ENCODE results near the gene NUP37. TPM values are rescaled to one million over a fixed set of nuclear protein-coding genes. Genes with fewer than 3 reads are reported as not detected.

The NUP37 gene
- total RNA-seq, 1 experiment from 2014 or later, result 32.3 TPM

DNA sequence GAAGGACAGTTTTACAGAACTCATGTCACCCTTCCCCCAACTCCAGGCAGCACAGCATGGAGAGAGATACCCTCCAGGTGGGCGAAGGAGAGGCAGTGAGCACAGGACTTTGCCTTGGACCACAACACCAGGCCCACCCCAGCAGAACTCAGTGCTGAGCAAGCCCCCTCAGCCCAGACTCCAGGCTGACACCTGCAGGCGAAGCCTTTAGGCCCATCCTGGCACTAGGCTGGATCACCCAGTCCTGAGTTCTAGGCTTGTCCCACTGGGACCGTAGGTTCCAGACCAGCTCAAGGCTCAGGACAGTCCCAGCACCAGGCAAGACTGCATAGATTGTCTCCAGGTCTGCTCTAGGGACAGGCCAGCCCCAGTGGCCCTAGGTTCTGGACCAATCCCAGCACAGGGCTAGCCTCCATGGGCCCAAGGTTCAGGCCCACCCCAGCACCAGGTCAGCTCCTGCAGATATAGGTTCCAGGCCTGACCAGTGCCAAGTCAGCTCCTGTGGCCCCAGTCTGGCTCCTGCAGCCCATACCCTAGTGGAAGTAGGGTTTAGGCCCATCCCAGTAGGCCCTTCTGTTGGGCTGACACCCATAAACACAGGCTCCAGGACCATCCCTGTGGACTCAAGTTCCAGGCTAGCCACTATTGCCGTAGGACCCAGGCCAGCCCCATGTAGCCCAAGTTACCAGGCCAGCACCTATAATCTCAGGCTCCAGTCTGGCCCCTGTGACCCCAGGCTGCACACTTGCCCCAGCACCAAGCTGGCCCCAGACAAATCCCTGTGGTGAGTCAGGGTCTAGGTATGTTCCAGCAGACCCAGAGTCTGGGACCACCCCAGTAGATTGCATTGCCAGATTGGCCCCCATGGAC, 67.5 kb downstream of the NUP37 start:
- Mint-ChIP-seq H3K27me3 (ENCODE audit: insufficient read depth, unreplicated experiment) (no peaks in the 10 kb centered on the region), H3K4me1 (ENCODE audit: insufficient read depth, unreplicated experiment) (no peaks in the 10 kb centered on the region), H3K27ac (ENCODE audit: low read depth, unreplicated experiment) (no peak overlapping the region), H3K36me3 (ENCODE audit: insufficient read depth, unreplicated experiment) (peaks cover 34% of the 10 kb centered on the region), H3K9me3 (ENCODE audit: unreplicated experiment) (no peaks in the 10 kb centered on the region), H3K4me3 (ENCODE audit: unreplicated experiment) (no peak overlapping the region)
- POLR2A ChIA-PET, result no interaction called here
- CTCF ChIA-PET, result interaction anchor here (0.6 kb wide), 1 partner anchor 110 kb away, joined by 3 read pairs; no protein-coding TSS in a partner anchor
- no peak for DNase-seq (ENCODE audit: unreplicated experiment)
- BruUV-seq (replicated peaks), result no TSS peak
- intact Hi-C loops (cut with micrococcal nuclease), result no loop called here
- TF ChIP-seq, protein P1, sequence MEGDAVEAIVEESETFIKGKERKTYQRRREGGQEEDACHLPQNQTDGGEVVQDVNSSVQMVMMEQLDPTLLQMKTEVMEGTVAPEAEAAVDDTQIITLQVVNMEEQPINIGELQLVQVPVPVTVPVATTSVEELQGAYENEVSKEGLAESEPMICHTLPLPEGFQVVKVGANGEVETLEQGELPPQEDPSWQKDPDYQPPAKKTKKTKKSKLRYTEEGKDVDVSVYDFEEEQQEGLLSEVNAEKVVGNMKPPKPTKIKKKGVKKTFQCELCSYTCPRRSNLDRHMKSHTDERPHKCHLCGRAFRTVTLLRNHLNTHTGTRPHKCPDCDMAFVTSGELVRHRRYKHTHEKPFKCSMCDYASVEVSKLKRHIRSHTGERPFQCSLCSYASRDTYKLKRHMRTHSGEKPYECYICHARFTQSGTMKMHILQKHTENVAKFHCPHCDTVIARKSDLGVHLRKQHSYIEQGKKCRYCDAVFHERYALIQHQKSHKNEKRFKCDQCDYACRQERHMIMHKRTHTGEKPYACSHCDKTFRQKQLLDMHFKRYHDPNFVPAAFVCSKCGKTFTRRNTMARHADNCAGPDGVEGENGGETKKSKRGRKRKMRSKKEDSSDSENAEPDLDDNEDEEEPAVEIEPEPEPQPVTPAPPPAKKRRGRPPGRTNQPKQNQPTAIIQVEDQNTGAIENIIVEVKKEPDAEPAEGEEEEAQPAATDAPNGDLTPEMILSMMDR (IDR thresholded peaks at IDR 0.05; ENCODE audit: unreplicated experiment), result no peak

- H3K4me3 Mint-ChIP-seq (ENCODE audit: unreplicated experiment), result no peak overlapping the region
- no peak overlapping the region for H3K27ac Mint-ChIP-seq (ENCODE audit: low read depth, unreplicated experiment)
- H3K27me3 Mint-ChIP-seq (ENCODE audit: insufficient read depth, unreplicated experiment), result no peaks in the 10 kb centered on the region
- no TSS peak for BruUV-seq (replicated peaks)
- TF ChIP-seq, protein P1 (IDR thresholded peaks at IDR 0.05; ENCODE audit: unreplicated experiment), result no peak
- peaks cover 35% of the 10 kb centered on the region for H3K36me3 Mint-ChIP-seq (ENCODE audit: insufficient read depth, unreplicated experiment)
- ChIA-PET POLR2A (no interaction called here), CTCF (no interaction called here)
- H3K4me1 Mint-ChIP-seq (ENCODE audit: insufficient read depth, unreplicated experiment), result no peaks in the 10 kb centered on the region
- DNase-seq (ENCODE audit: unreplicated experiment), result no peak
- no peaks in the 10 kb centered on the region for H3K9me3 Mint-ChIP-seq (ENCODE audit: unreplicated experiment)
- intact Hi-C loops (cut with micrococcal nuclease), result no loop called here
Measured at GRCh38 chr12:102051431-102051965, 68.4 kb downstream of the NUP37 start.

DNA sequence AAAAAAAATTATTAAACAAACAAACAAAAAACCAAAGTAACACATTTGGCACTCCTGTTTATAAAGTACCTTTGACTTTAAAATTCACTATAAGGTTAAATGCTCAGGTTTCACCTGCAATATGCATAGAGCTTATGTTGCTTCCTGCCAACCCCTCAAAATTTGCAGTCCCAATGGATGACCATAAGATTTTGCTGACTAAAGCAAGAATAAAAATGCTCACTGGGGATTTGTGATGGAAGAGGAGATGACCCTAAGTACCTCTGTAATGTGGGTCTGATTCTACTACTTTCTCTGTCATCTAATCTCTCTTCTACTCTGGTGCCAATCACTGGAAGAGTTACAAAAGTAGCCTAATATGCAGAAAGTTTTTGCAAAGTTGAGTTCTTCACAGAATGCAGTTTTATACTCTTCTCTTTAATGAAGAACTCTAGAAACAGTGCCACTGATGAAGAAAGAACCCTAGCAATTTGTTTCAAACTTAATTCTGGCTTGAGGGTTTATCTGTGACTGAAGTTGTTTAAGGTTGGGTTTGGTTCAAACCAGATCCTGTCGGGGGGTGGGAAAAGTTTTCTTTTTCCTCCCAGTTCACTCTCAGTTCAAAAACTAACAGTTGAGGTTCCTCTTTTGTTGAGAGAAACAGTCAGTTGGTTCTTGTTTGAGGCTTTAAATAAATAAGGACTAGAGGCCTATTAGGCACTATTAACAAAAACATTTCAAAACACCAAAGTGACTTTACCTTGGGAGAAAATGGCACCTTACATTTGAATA, 69.1 kb downstream of the NUP37 start:
- TF ChIP-seq, protein P1 (IDR thresholded peaks at IDR 0.05; ENCODE audit: unreplicated experiment), result no peak
- Mint-ChIP-seq H3K27me3 (ENCODE audit: insufficient read depth, unreplicated experiment) (no peaks in the 10 kb centered on the region), H3K9me3 (ENCODE audit: unreplicated experiment) (no peaks in the 10 kb centered on the region), H3K36me3 (ENCODE audit: insufficient read depth, unreplicated experiment) (peaks cover 31% of the 10 kb centered on the region), H3K4me1 (ENCODE audit: insufficient read depth, unreplicated experiment) (no peaks in the 10 kb centered on the region), H3K27ac (ENCODE audit: low read depth, unreplicated experiment) (no peak overlapping the region), H3K4me3 (ENCODE audit: unreplicated experiment) (no peak overlapping the region)
- BruUV-seq (replicated peaks), result no TSS peak
- intact Hi-C loops (cut with micrococcal nuclease), result no loop called here
- ChIA-PET POLR2A (interaction anchor here (0.8 kb wide), 1 partner anchor 11 kb away, joined by 3 read pairs; the partner anchor contains the start of gene WASHC3), CTCF (no interaction called here)
- no peak for DNase-seq (ENCODE audit: unreplicated experiment)

DNA sequence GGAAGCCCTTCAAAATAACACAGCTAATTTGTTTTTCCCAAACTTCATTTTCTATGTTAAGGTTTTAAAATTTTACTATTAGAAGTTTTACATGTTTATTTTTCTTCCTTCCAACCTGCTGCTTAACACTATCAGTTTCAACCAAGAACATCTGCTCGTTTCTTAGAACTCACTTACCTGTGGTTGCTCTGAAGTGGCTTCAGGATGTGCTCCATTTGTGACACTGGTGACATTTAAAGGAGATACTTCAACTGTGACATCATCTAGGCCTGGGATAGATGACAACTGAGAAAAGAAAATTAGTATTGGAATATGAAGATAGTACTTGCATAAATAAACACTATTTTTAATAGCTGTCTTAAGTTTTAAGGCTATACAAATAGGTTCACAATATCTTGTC, 76.0 kb downstream of the NUP37 start:
- Mint-ChIP-seq H3K9me3 (ENCODE audit: unreplicated experiment) (no peaks in the 10 kb centered on the region), H3K36me3 (ENCODE audit: insufficient read depth, unreplicated experiment) (peaks cover 38% of the 10 kb centered on the region), H3K27ac (ENCODE audit: low read depth, unreplicated experiment) (no peak overlapping the region), H3K4me3 (ENCODE audit: unreplicated experiment) (no peak overlapping the region), H3K4me1 (ENCODE audit: insufficient read depth, unreplicated experiment) (no peaks in the 10 kb centered on the region), H3K27me3 (ENCODE audit: insufficient read depth, unreplicated experiment) (no peaks in the 10 kb centered on the region)
- POLR2A ChIA-PET, result interaction anchor here (1.4 kb wide), 1 partner anchor 18 kb away, joined by 8 read pairs; the partner anchor contains the start of gene WASHC3
- intact Hi-C loops (cut with micrococcal nuclease), result no loop called here
- TF ChIP-seq, protein P1 (IDR thresholded peaks at IDR 0.05; ENCODE audit: unreplicated experiment), result no peak
- CTCF ChIA-PET, result interaction anchor here (1.0 to 1.2 kb wide), 2 partner anchors 13 to 839 kb away, joined by 3 to 4 read pairs; no protein-coding TSS in a partner anchor
- BruUV-seq (replicated peaks), result no TSS peak
- no peak for DNase-seq (ENCODE audit: unreplicated experiment)
